A375 (cell line): ENCODE data around the gene LINC00632. TPM values are rescaled to one million over a fixed set of nuclear protein-coding genes. Genes with fewer than 3 reads are reported as not detected.

Source experiments
- total RNA-seq: library from RNA; depleted of rRNA; stranded (reverse); fragments of >200 nt; shearing (Covaris generic); gene quantifications from 2 replicates; pipeline ENCODE4 v1.2.3, GENCODE V29; 2014; rRNA removed

LINC00632 gene
- total RNA-seq = 5.1 and 6.6 TPM in 2 replicates

GRCh38 chrX:140709421-140709846 lies at the start of gene LINC00632:
LINC00632 (plus strand) TSS chrX:140709759.

Other genes starting within 250 kb of the LINC00632 start
- gene SOX3, start 204.7 kb upstream of the LINC00632 start, total RNA-seq = not detected in 2 replicates